Measurements from ENCODE around the gene UXS1. TPM values are rescaled to one million over a fixed set of nuclear protein-coding genes. Genes with fewer than 3 reads are reported as not detected.

UXS1 gene
- total RNA-seq, 1 donor: 40.1 TPM

DNA sequence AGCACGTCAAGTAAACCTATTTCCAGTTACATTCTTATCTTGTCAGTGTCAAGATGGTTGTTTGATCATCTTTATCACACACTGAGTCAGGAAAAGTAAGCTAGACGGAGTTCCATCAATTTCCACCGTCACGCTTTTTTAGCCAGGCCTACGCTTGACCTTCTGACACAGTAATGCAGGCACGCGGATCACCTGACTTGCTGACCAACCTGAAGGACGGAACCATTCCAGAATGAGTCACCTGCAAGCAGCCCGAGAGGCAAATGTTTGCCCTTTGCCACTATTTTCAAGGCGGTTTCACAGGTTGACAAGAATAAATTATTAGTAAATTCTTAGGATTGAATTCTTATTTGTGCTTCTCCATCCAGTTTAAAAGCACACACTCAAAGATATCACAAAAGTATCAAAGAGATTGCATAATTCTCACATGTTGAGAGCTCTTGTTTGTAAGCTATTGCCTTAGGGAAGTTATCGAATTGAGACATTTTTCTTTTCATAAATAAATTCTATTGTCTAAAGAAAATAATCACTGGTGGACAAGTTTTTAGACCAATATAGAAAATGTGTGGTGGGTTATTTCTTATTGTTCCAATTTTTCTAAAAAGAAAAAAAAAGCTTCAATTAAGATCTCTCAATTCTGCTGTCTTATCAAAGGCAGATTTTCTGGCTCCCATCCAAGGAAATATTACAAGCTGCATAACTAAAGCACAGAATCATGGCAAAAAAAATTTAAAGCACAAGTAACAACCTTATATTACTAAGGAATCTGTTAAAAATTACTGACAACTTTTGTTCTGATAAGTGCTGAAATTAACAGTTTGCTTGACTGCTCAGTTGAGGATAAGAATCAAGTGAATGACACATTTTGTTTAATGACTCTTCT, 31.9 kb downstream of the UXS1 start:
- DNase-seq (ENCODE audit: low read depth in 2 of 3, low spot score in 2 of 3): peak in 1 of 3 donors; percentile 39

DNA sequence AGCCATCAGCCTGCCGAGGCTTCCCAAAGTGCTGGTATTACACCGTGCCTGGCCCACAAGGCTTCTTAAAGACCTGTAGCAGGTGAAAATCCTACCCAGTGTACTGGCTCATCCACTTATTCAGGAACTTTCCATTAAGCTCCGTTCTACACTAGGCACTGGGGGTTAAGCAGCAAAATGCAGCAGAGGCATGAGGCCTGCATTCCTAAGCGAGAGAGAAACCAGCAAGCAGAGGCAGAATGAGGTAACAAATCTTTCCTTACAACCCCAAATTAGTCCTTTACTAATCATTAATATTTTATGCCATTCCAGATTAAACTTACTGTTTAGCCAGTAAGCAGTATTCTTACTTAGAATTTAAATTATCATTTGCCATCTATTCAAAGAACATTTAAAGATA, 32.8 kb downstream of the UXS1 start:
- no peak for DNase-seq (ENCODE audit: low read depth in 2 of 3, low spot score in 2 of 3)

DNA sequence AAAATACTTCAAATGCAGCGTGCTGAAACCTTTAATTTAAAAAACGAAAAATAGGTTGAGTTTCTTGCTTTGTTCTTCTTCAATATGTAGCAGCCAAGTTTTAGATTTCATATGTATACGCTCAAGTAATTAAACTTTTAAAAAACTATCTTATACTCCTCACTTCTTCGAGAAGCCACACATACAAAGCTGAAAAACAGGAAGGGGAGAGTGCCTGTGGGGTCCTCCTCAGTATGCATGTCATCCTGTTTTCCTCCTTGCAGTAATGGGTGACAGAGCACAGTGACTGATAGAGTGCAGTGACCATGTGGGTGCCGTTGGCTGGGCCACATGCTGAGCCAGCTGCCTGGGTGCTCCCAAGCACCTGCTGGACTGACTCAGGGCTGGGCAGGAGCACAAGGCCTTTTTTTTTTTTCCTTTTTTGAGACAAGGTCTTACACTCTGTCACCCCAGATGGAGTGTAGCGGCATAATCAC, 33.3 kb downstream of the UXS1 start:
- peak in 2 of 3 donors; percentile 77 to 84 for DNase-seq (ENCODE audit: low read depth in 2 of 3, low spot score in 2 of 3)

DNA sequence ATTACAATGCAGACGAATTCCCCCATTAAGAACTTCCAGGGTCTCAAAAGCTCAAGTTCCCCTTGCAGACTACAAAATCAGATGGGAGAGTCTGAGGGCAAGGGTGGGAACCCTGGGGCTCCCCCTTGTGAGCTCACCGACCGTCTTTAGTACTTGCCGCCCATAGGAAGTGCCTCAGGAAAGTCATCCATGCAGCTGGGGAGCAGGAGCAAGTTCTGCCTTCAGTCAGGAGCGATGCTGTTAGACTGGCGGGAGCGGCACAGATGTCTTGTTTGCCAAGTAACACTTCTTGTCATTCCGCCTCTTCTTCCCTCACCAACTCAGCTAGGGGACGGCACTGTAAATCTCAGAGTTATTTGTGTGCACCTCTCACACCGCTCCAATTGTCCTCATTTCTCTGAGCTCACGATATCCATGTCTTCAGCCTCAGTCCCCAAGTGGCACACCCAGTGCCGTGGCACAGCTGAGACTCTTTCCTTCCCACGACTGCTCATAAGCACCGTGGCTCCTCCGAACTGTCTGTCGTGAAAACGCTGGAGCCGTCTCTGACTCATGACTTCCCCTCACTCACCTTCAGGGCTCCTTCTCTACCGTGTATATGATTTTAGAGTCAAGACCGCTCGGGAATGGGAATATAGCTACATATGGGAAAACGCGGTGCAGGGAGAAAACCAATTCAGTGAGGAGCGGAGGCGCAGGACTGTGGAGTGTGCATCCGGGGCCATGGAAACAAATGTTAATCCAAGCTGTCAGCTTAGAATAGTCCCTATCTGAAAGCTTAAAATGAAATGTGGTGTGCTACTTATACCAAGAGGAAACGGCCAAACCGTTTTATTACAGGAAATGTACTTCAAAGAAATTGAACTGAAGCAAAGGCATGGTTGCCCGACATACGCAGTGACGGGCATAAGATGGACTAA, 34.0 kb downstream of the UXS1 start:
- DNase-seq (ENCODE audit: low read depth in 2 of 3, low spot score in 2 of 3): peak in 2 of 3 donors; percentile 72 to 78

DNA sequence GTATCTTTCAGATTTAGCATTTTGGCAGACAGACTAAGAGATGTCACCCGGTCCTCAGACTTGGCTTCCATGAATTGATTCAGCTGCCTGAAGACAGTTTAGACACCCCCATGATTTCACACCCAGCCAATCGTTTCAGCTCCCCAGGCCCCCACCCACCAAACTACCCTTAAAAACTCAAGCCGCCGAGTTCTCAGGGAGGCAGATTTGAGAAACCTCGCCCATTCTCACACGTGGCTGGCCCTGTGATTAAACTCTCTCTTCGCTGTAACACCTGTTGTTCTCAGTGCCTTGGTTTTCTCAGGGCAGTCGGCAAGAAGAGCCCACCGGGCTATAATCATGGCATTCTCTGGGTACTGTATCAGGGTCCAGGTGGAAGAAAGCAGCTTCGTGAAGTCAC, 35.2 kb downstream of the UXS1 start:
- DNase-seq (ENCODE audit: low read depth in 2 of 3, low spot score in 2 of 3): no peak

DNA sequence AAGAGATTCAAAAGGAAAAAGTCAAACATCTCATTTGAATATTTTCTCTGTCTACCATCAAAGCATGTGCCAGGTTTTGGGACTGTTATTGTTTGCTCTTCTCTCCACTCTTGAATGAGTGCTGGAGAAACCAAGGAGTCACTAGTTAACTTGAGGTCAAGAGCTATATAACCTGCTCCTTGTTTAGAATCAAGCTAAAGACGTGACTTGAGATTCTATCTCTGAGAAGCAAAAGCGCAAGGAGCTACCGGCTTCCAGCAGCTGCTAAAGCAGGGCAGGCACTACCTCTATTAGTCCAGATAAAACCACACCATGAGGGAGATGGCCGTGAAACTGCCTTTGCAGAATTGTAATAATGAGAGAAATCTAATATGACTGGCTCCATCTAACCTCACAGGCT, 36.0 kb downstream of the UXS1 start:
- DNase-seq (ENCODE audit: low read depth in 2 of 3, low spot score in 2 of 3): no peak

DNA sequence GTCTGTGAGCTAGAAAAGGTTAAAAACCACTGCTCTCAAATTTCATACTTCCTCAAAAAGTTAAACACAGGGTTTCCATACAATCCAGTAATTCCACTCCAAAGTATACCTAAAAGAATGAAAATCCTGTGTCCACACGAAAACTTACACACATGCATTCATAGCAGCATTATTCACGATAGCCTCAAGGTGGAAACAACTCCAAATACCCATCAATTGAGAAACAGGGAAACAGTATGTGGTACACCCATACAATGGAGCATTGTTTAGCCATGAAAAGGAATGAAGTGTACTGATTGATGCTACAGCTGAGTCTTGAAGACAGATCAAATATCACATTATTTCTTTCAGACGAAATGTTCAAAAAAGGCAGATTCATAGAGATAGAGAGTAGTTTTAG, 36.7 kb downstream of the UXS1 start:
- DNase-seq (ENCODE audit: low read depth in 2 of 3, low spot score in 2 of 3): no peak

DNA sequence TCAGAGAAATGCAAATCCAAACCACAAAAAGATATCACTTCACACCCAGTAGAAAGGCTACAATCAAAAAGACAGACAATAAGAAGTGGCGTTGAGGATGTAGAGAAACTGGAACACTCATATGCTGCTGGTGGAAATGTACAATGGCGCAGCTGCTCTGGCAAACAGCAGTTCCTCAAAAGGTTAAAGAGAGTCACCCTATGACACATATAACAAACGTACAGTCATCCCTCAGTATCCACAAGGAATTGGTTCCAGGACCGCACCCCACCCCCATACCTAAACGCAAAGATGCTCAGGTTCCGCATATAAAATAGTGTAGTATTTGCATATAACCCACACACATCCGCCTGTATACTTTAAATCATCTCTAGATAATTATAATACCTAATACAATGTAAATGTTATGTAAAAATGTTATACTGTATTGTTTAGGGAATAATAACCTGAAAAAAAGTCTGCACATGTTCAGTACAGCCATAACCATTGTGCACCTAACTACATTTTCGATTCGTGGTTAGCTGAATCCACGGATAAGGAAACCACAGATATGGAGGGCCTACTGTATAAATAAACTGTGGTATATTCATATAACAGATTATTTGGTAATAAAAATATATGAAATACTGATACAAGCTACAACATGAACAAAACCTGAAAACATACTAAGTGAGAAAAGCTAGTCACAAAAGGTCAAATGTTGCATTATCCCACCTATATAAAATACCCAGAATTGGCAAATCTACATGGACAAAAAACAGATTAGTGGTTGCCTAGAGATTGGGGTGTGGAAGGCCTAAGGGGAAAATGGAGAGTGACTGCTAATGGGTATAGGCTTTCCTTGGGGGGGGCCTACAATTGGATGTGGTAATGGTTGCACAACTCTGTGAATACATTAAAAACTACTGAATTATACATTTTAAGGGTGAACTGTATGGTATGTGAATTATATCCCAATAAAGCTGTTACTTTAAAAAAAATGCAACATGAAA, 37.5 kb downstream of the UXS1 start:
- no peak for DNase-seq (ENCODE audit: low read depth in 2 of 3, low spot score in 2 of 3)

DNA sequence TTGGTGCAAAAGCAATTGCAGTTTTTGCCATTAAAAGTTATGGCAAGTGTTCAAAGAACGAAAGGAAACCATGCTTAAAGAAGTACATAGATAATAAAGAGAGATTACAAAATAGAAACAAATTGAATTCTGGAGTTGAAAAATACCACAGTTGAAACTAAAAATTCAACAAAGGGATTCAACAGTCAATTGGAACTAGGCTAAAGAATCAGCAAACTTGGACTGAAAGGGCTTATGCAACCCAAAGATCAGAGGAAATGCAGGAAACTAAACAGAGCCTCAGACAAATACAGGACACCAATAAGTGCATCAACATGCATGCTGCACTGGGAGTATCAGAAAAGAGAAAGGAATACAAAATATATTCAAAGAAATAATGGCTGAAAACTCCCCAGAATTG, 40.3 kb downstream of the UXS1 start:
- peak in 1 of 3 donors; percentile 33 for DNase-seq (ENCODE audit: low read depth in 2 of 3, low spot score in 2 of 3)

DNA sequence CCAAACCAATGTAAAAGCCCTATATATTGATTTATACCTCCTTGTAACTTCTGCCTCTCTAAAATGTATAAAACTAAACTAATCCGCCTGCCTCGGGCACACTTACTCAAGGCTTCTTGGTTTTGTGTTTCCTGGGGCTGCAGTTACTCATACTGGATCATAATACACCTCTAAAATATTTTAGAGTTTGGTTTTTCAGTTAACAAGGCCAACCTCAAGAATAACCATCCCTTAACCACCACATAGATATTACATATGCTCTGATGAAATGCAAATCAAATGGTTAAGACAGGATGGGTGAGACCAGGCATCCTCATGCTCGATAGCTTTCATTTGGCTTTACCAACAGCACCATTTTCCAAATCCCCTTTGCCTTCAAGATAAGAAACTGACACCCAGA, 46.4 kb downstream of the UXS1 start:
- DNase-seq (ENCODE audit: low read depth in 2 of 3, low spot score in 2 of 3): no peak

DNA sequence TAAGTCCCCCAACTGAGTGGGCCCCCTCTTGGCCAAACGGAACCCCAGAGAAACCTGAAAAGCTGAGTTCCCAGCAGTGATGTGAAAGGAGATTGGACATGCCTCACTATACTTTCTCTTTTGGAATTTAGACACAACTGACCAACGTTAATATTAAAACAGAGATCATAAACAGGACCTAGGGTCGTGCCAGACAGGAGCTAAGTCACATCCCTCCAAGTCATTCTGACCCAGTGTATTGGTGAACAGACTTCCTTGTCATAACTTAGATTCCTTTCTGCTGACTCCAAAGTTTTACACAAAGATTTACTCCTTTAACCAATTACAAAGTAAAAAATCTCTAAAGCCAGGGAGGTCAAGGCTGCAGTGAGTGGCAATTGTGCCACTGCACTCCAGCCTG, 46.9 kb downstream of the UXS1 start:
- no peak for DNase-seq (ENCODE audit: low read depth in 2 of 3, low spot score in 2 of 3)

DNA sequence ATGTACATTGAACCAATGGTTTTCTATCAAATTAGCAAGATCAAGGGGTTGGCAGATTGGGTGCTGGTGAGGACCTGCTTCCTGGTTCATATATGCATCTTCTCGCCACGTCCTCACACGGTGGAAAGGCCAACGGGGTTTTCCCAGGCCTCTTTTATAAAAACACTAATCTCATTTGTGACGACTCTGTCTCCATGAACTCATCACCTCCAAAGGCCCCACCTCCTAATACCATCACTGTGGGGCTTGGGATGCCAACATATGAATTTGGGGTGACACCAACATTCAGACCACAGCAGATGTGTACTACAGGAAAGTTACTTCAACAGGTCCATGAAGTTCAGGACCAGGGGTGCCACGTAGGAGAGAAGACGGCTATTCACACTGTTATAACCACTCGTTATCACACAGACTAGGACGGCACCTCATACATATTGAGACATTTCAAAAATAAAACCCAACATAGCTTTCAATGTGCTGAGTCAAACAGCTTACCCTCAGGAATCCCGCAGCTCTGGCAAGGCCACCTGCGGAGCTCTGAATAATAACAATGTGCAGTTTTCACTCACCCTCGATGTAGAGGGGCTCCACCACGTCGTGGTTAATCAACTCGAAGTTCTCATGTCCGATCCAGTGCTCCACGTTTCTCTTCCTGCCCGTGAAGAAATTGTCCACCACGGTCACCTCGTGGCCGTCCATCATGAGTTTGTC, 49.3 kb downstream of the UXS1 start:
- DNase-seq (ENCODE audit: low read depth in 2 of 3, low spot score in 2 of 3): no peak

DNA sequence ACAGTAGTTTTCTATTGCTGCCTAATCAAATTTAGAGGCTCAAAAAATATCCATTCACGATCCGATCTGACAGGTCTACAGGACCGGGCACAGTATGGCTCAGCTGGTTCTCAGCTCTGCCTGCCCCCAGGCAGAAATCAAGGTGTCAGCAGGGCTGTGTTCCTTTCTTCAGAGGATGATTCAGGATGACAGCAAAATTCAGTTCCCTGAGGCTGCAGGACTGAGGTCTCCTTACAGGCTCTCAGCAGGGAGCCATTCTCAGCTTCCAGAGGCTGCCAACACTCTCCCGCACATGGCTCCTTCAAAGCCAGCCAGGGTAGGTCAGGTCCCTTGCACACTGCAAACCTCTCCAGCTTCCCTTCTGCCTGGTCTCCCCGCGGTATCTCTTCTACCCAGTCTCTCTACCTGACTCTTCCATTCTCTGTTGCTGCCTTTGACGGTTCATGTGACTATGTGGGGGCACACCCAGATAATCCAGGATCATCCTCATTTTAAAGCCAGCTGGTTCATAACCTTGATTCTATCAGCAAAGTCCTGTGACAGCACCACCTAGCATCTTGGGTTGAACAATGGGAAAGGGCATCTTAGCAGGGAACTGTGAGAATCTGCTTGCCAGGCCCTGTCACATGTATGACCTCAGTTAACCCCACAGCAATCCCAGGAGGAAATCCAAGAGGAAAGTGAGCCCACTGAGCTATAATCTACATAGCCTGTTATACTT, 50.4 kb downstream of the UXS1 start:
- no peak for DNase-seq (ENCODE audit: low read depth in 2 of 3, low spot score in 2 of 3)

DNA sequence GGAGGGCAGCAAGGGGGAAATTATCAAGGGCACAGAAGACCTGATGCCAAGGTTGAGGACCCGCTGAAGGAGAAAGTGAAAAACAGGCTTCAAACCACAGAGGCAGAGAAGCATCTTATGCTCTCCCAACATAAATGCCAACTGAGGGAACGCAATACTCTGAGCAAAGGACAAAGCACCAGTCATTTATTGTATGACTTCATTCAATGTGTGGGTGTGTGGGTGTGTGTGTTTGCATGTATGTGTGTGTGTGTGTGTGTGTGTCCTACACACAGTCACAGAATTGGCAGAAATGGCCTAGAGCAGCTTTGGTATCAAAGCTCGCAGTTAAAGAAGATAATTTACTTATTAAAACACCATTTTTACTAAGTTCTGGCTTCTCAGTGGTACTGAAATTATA, 51.4 kb downstream of the UXS1 start:
- no peak for DNase-seq (ENCODE audit: low read depth in 2 of 3, low spot score in 2 of 3)

DNA sequence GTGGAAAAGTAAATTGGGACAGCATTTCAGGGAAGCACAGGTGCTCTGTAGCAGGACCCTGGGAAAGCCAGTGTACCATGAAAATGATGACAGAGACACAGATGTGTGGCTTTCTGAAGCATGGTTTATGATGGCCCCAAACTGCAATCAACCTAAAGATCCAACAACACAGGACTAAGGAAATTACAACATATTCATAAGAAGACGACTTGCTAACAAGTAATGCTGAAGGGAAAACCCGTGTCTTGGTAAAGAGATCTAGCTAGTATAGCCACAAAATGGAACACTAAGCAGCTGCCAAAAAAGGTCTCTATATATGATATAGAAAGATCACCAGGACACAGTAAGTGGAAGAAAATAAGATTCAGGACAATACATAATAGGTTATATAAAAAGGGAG, 53.2 kb downstream of the UXS1 start:
- no peak for DNase-seq (ENCODE audit: low read depth in 2 of 3, low spot score in 2 of 3)

DNA sequence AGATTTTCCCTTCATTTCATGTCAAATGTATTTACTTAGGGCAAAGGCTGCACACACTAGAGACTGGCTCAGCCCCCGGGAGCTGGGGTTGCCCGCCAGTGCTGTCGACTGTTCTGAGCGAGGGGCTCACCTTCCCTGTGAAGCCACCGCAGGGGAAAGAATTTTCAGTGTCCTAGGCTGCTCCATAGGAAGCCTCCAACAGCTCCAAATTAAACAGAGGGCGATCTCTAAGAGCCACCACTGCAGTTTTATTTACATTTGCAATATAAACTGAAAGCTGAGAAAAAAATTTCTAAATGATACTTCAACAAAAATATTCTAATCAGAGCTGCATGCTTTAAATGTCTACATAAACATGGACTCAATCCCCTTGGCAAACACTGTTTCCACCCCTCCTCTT, 54.0 kb downstream of the UXS1 start:
- DNase-seq (ENCODE audit: low read depth in 2 of 3, low spot score in 2 of 3): no peak

DNA sequence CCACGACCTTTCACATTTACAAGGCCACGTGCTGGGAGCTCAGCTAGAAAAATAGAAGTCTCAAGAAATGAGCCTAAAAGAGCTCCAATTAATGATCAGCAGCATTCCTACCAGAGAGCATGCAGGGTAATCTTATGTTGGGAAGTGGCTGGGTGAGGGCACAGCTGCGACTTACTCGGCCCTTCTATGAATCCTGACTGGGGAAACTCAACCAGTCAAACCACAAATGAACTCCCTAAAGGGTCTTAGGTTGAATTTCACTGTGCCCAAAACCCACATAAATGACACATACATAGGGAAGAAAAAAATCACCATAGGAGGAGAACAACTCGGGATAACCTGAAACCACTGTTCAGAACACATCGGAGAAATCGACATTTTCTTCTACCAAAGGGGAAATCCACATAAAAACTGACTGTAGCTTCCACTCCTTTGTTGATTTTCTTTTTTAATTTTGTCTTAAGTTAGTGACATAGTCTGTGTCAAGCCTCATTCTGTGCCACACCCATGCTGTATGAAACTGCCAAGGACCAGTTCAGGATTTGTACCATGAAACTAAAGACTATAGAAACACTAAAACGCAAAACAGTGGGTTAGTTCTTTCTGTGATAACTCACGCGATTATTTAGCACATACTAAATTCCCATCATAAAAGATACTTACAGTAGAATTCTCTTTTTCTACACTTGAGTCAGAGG, 54.7 kb downstream of the UXS1 start:
- DNase-seq (ENCODE audit: low read depth in 2 of 3, low spot score in 2 of 3): no peak

DNA sequence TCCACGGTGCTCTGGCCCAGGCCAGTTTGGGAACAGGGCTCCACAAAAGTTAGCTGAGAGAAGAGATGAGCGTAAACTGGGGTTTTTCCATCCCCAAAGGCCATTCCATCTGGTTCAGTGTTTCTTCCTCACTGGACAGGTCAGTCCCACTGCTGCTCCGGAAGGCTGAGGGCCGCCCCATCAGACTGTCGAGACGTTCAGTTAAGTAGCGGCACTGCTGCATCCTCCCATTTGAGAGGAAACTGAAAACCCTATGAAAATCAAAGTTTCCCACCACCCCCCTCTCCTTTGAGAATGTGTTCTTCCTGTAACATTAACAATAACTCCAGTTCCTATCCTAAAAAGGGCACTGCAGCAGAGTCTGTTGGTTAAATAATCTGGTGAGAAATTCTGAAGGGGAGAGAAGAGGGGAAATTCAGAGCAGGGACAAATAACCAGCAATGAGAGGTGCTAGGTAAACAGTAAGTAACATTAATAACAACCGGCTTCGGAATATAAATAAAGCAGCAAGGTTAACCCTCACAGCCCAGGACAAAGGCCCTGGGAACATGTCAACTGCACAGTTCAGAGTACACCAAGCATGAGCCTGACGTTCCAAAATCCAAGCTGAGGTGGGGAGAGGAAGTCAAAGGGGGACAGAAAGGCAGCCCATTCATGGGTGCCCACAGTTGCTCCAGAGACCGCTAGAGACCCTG, 55.4 kb downstream of the UXS1 start:
- no peak for DNase-seq (ENCODE audit: low read depth in 2 of 3, low spot score in 2 of 3)

Data from hematopoietic multipotent progenitor cell (in vitro differentiated cells).